Activated CD8-positive, alpha-beta memory T cell treated with anti-CD3 and anti-CD28 coated beads, Interleukin-2, amount 50 U/mL, for 4 hours (primary cell): ENCODE measurements around the gene PTPRD.

ENCODE experiments used
- DNase-seq: peaks from one replicate; pipeline ENCODE4 v3.0.0-alpha.2; 2020

PTPRD gene

DNA sequence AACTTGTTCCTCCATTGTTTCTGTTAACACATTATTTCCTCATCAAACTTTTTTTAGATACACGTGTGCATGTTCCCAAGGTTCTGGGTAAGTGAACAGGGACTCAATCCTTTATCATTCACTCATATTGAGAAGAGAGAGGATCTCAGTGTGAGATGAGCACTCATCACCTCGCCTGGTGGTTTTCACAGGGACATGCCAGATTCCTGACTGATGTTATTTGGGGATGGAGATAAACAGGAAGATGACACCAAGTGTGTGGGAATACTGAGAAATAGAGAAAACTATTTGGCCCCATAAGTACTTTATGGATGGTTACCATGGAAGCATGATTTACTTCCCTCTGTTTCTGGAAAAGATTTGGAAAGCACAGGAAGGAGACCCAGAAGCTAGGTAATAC is 2279.9 kb downstream of the PTPRD start:
- DNase-seq = no peak

DNA sequence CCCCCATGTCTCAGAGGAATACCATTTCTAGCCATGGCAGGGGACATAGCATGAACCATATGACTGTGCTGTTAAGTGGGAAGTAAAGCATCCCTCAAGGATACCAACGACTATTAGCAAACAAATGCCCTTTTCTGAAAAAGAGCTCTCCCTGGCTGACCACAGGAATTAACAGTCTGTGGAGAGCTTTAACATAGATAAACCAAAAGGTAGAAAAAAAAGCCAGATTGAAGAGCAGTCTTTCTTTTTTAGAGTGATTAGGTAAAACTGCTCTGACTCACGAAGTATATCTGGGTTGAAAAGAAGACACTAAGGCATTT is 2280.5 kb downstream of the PTPRD start:
- no peak for DNase-seq

DNA sequence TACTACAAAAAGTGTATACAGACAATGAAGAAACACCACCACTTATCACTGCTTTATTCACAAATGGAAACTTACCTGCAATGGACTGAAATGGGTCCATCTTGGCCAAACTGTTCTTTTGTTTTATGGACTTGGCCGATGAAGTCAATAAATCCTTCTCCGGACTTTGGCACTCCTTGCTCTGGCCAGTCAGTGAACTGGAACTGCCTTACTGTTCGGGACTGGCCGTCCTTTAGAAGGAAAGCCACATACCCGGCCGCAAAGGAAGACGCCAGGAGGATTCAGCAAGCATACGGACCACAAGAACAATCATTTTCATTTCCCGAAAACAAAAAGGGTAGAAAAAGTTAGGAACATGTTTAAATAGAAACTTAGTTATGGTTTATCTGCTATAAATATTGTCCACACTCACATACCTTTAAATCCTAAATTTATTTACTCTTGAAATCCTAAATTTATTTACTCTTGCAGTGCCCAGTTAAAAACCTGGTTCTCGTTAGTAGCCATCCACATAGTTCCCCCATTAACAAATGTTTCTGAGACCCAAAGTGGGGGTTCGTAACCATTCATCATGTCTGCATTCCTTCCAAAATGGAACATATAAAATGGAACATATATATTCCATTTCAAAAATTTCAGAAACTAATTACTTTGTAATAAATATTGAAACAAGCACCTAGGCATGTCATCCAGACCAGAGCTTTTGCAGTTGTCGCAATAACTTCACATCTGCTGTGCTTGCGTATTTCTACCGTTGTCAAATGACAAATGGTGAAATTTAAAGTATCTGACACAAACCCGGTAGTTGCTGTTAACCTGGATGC is 2281.1 kb downstream of the PTPRD start:
- DNase-seq = no peak

DNA sequence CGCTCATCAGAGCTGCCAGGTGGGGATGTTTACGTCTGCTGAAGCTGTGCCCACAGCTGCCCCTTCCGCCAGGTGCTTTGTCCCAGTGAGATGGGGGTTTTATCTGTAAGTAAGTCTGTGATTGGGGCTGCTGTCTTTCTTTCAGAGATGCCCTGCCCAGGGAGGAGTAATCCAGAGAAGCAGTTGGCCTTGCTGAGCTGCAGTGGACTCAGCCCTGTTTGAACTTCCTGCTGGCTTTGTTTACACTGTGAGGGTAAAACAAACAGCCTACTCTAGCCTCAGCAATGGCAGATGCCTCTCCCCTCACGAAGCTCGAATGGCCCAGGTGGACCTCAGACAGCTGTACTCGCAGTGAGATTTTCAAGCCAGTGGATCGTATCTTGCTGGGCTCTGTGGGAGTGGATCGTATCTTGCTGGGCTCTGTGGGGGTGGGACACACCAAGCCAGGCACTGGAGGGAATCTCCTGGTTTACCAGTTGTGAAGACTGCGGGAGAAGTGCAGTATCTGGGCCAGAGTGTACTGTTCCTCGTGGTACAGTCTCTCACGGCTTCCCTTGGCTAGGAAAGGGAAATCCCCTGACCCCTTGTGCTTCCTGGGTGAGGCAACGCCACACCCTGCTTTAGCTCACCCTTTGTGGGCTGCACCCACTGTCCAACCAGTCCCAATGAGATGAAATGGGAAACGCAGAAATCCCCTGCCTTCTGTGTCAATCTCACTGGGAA is 2283.1 kb downstream of the PTPRD start:
- no peak for DNase-seq

DNA sequence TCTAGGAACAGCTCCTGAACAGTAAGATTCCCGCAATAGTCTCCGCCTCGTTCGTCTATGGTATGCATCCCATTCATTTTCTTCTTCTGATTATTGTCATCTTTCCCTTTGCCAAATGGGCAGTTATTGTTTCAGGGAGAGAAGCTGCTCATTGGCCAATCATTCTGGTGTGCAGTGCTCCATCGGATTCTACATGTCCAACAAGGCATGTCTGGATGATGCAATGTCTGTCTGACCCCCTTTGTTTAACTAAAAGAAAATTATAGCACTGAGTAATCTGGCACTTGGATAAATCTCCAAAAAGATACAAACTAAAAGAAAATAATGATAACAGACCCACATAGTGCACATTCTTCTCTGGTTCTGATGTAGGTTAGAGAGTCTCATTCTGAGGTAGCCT is 2297.6 kb downstream of the PTPRD start:
- no peak for DNase-seq

DNA sequence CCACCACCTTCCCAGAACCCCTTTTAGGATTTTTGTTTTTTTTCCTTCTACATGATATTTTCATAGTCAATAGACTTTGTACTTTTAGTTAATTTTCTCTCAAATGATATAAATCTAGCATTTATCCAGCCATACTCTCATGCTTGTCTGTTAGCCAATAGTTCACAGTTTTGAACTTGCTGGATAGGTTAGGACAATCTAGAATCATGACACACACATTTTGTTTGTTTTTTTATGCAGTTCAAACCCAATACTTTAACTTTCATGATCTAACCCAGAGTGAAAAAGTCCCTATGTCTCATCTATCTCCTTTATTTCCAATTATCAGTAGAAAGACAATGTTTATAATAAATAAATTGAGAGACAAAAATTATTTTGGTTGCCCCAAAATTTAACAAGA is 2303.5 kb downstream of the PTPRD start:
- no peak for DNase-seq

DNA sequence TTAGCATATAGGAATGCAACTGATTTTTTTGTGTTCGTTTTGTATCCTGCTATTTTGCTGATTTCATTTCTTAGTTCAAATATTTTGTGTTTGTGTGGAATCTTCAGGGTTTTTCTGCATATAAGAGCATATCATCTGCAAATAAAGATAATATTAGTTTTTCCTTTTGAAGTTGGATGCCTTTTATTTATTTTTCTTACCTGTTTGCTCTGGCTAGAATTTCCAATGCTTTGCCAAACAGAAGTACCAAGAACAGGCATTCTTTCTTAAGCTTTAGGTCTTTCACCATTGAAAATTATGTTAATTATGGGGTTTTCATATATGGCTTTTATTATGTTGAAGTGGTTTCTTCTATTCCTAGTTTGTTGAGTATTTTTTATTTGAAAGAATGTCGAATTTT is 2308.1 kb downstream of the PTPRD start:
- no peak for DNase-seq

DNA sequence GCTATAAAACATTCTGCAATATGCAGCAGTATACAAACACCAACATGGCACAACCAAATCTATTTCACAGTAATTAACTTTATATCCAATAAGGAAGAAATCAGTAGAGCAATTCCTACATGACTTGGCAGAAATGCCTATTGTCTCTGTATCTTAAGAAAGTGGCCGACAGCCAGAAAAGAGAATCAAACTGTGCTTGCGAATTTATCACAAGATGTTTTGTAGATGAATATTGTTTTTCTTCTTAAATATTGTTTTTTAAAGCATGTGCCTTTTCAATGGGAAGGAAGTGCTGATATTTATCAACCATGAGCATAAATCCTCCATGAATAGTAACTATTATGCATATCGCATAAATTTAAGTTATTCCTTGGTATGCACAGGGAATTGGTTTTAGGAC is 2311.5 kb downstream of the PTPRD start:
- DNase-seq = no peak

DNA sequence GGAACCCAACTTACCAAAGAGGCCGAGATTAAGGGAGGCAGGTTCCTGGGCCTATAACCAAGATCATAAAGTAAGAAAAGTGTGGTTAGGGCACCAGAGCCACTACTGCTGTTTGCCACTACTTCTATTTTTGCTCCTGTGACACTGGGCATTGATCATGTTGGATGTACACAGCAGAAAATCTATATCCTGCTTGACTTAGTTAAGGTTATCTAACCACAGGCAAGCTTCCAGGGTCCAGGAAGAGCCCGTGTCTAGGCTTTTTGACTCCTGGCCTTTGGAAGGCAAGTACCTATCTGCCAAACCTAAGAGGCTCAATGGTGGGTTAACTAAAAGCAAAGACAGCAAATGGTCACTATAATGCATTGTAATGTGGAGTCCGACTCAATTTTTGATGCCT is 2315.8 kb downstream of the PTPRD start:
- DNase-seq = no peak

DNA sequence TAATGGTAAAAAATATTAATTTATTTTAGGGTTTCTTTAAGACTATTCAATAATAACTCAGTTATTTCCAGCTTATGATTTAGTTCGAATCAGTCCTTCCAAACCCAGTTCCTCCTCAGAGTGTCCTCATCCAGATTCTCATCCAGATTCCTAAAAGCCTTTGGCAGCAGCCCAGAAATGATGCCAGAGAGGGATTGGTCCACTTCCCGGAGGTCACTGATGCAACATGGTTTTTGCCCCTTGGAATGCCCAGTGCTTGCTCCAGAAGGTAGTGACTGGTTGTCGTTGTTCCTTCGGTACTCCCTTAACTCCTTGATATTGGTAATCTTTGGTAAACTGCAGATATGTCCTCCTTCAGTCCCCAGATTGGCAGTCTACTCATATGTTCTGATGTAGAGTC is 2320.1 kb downstream of the PTPRD start:
- DNase-seq = no peak

DNA sequence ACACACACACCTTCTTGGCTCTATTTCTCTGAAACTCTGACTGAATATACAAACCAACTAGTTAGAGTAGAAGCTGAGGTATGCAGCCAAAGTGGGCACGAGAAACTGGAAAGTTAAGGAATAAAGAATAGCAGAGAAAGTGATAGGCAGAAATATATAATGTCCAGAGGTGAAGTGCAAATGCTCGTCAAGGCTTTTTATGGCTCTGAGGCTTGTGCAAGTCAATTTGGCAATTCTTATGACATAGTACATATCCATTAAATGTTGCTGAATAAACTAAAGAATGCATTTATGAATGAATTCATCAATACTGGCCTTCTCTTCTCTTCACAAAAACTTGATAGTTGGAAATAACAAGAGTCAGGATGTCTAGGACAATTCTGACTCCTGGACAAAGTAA is 2323.1 kb downstream of the PTPRD start:
- DNase-seq = no peak

DNA sequence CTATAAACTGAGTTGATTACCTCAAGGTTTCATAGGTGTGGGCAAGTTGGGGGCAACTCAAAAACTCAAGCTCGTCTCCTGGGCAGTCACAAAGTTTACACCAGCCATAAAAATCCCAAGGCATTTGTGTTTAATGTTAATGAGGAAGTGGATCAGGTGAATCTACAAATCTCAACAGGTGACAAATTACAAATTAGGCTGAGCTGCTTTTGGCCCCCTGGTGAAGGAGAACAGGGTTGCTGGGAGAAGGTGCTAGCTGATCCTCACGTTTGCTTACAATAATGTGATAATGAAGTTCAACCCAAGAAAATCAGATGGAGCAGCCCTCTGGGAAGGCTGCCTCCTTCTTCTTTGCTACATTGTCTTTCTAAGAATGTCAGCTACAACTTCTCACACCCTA is 2324.8 kb downstream of the PTPRD start:
- DNase-seq = no peak

DNA sequence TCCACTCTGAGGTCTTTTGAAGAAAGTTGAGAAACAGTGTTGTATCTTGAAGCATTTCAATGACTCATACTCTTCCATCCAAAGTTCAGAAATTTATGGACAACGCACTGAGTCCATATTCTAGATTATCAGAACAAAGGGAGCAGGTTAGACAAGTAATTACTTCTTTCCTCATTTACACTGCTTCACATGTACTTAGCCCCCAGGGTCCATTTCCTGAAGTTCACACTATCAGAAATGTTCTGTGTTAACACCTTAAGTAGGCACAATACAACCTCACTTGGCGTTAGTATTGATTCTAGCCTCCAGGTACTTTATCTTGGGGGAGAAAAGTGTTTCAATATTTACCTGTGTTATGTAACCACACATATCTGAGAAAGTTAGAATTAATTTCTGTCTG is 2325.3 kb downstream of the PTPRD start:
- DNase-seq = no peak

DNA sequence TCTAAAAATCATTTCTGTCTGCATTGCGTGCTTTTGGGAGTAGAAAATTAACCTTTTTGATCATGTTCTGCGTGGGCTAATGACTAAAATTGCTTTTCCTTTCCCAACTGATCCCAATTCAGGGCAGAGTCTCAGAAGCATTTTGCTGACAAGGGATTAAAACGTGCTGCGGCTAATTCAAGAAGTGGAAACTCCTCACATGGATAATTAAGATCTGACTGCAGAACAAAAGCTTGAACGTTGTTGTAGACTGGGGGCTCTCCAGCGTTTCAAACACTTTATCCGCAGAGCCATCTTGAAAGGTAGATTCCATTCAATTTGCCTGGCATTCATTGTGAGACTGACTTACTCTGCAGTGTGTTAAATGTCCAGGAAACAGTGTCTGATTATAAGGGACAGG is 2327.9 kb downstream of the PTPRD start:
- DNase-seq = no peak

DNA sequence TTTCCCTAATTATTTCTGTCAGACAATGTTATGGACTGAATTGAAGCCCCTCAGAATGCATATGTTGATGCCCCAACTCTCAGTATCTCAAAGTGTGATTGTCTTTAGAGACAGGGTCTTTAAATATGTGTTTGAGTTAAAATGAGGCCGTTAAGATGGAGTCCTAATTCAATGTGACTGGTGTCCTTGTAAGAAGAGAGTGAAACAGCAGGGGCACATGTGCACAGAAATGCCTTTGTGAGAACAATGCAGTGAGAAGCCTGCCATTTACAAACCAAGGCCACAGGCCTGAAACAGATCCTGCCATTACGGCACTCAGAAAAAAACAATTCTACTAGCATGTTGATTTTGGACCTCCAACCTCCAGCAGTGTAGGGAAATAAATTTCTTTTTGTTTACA is 2330.3 kb downstream of the PTPRD start:
- no peak for DNase-seq

DNA sequence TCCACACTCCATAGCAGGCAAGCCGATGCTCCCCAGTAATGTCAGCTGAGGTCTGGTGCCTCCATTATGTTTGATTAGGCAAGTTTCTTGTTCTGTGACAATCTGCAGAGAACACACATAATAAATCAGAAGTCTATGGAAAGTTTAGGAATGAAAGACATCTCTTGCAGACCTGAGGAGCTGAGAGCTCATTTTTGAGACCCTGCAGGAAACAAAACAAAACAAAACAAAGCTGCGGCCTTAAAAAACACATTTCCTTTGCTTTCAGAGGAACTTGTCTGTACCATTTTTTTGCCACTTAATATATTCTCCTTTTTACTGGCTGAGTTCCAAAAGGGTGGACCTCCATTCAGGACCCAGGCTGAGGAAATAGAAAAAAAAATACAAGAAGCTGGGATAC is 2332.0 kb downstream of the PTPRD start:
- no peak for DNase-seq

DNA sequence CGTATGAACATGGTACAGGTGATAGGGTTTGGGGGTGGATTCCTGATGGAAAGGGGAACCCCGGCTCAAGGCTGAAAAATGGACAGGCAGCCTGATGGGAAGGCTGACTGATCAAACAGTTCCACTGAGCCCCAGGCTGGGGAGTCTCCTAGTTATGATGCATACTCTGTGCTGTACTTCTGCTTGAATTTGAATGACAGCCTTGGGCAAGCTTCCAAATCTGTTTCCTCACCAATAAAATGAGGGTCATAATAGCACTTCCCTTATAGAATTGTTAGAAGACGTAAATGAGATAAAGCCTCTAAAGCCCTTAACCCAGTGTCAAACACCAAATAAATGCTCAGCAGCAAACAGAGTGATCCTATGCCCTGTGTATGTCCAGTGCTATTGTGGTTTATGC is 2334.8 kb downstream of the PTPRD start:
- DNase-seq = no peak

DNA sequence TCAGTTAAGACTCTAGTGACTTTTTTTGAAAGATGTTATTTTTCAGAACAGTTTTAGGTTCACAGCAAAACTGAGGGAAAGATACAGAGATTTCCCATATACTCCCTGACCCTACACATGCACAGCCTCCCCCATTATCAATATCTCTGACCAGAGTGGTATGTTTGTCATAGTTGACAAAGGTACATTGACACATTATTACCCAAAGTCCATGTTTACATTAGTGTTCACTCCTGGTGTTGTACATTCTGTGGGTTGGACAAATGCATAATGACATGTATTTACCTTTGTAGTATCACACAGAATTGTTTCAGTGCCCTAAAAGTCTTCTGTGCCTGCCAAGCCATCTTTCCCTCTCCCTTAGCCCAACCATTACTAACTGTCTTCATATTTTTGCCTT is 2342.6 kb downstream of the PTPRD start:
- DNase-seq = no peak

DNA sequence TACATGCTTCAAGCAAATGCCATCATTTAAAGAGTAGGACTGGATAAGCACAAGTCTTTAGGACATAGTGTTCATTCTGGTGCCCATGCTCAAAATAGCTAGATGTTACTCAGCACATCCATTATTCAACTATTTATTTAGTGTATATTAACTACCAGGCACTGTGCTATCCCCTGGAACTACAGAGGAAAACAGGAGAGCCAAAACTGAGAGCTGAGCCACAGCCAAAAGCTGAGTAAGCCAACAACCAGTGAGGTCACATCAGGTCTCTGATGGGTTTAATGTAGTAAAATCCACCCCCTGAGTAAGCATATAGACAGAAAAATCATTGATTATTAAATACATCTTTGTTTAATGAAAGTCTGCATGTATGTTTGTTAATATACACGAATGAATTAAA is 2343.9 kb downstream of the PTPRD start:
- no peak for DNase-seq

DNA sequence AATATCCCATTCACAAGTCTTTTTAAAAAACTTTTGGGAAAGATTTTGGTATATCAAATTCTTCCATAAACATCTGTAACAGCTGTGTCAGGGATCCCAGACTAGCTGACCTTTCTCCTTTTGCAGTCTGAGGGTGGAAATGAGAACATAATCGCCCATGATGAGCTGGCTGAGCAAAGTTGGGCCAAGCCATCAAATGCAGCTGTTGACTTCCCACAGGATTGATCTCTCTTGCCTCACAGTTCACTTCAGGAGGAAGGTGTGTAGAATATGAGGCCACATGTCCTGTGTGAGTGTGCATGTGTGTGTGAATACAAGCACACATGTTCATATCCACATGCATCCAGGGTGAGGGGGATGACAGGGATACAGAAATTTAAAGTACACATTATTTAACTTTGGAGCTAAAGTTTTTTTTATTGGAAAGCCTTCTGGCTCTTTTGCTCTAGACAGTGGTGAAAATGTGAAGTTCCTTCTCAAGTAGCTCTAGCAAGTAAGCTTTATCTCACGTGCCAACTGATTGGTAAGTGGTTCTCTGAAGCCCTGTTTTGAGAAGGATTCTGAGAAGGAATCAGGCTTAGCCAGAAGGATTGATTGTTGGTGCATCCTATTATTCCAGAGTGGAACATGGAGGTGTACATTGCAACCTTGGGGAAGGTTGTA is 2344.5 kb downstream of the PTPRD start:
- DNase-seq = no peak

DNA sequence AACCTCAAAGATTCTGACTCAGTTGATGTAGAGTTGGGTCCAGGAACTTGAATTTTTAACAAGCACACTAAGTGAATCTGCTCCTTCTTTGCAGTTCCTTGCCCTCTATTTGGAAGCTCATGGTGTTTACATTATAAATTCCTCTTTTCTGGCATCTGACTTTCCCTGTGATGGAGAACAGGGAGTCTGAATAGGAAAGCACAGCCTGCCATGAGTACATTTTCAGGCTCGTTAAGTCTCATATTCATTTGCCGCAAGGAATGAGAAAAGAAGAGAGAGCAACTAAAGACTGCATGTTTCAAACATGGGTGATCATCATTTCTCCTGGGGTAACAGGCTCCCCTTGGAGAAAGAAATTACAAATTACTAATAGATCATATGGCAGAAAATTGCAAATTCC is 2345.2 kb downstream of the PTPRD start:
- no peak for DNase-seq

DNA sequence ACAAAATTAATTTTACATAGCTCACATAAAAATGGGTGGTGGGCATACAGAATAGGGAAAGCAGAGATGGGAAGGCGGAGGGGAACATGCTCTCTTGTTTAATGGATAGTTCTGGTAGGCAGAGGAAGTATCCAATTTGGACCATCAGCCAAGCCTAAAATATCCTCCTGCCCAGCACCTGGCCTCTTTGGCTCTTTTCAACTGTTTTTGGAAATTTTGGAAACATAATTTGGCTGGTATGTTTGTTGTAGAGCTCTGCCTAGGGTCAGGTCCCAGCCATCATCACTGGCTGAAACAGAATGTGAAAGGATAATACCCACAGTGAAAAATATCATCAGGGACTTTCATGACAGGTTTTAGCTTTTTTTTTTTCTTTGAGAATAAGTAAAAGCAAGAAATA is 2345.9 kb downstream of the PTPRD start:
- DNase-seq = no peak

DNA sequence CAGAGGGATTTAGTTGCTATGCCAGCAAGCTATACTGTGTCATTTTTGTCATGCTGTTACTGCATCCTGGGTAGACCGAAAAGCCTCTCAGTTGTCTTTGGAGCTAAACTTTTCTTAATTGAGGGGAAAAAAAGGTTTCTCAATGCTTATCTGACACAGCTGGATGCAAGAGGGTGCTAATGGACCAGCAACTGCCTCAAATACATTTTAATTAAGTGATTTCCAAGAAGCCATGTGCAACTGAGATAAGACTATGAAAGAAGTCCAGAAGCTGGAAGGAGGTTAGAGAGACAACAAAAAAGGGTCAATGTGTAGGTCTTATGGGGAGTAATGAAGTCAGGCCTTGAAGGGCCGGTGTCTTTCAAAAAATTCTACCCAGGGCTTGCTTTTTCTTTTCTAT is 2347.5 kb downstream of the PTPRD start:
- no peak for DNase-seq
